GM21786 (cell line): ENCODE results near the gene PLIN5.
"Not testable (repeated sequence)": the region's sequence is repeated elsewhere in the genome, so short reads cannot be mapped to it uniquely, and the experiment has no call there.

Experiments
- ATAC-seq: cut with Tn5 transposase; IDR thresholded peaks from one replicate; pipeline ENCODE4 v1.9.1; 2021; ENCODE audit not compliant: unreplicated experiment

Gene PLIN5

GRCh38 chr19:4568886-4569285 is 33.9 kb upstream of the PLIN5 start:
- ATAC-seq = no peak

GRCh38 chr19:4567584-4568071 is 32.6 kb upstream of the PLIN5 start:
- ATAC-seq = no peak

- ATAC-seq = no peak
Observed at GRCh38 chr19:4566402-4567051, 31.5 kb upstream of the PLIN5 start.

- not testable (repeated sequence) for ATAC-seq
Observed at GRCh38 chr19:4563562-4563961, 28.5 kb upstream of the PLIN5 start.

GRCh38 chr19:4562085-4562484 is 27.1 kb upstream of the PLIN5 start:
- ATAC-seq = not testable (repeated sequence)

- ATAC-seq = no peak
Observed at GRCh38 chr19:4559569-4559968, 24.5 kb upstream of the PLIN5 start, which contains the start of gene SEMA6B. TSS of gene SEMA6B (minus strand) at chr19:4559684. CDS start at chr19:4558457, 1,227 bp downstream.

- no peak for ATAC-seq
Observed at GRCh38 chr19:4557971-4558941, 23.2 kb upstream of the PLIN5 start.

- ATAC-seq = no peak
Observed at GRCh38 chr19:4557144-4557970, 22.3 kb upstream of the PLIN5 start.

- ATAC-seq = no peak
Observed at GRCh38 chr19:4556597-4557127, 21.6 kb upstream of the PLIN5 start.

GRCh38 chr19:4555657-4556561 is 20.9 kb upstream of the PLIN5 start:
- no peak for ATAC-seq

- ATAC-seq = no peak
Observed at GRCh38 chr19:4554717-4555116, 19.7 kb upstream of the PLIN5 start.

GRCh38 chr19:4553775-4554174 is 18.8 kb upstream of the PLIN5 start:
- ATAC-seq = no peak

GRCh38 chr19:4553092-4553695 is 18.2 kb upstream of the PLIN5 start:
- no peak for ATAC-seq

GRCh38 chr19:4552525-4552819 is 17.4 kb upstream of the PLIN5 start:
- ATAC-seq = no peak

- no peak for ATAC-seq
Observed at GRCh38 chr19:4550479-4551050, 15.5 kb upstream of the PLIN5 start.

GRCh38 chr19:4550018-4550417 is 15.0 kb upstream of the PLIN5 start:
- ATAC-seq = no peak

GRCh38 chr19:4548238-4548584 is 13.2 kb upstream of the PLIN5 start:
- no peak for ATAC-seq

- ATAC-seq = no peak
Observed at GRCh38 chr19:4547303-4548237, 12.5 kb upstream of the PLIN5 start.
